ENCODE measurements around the gene VSIG8.
A peak's percentile ranks its signal among the peaks of the same experiment; 100 is the strongest.

DNA sequence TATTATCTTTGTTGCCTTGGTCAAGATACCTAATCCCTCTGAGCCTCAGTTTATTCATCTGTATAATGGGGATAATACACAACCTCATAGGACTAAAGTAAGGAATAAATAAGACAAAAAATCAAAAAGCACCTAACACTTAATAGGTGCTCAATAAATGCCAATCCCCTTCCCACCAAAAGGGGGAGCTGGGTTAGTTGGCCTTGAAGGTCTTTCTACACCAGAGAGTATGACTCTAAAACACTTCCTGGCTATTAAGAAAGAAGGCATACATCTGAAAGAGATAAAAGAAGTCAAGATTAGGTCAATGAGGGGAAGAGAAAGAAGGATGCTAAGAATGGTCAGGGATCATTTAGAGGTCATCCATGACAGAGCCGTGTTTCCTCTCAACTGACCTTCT is 11.1 kb downstream of the VSIG8 start:
- TF ChIP-seq MXI1 (IDR thresholded peaks at IDR 0.05; ENCODE audit: borderline replicate concordance, low read depth, low read length) (no peak), POLR2A (IDR thresholded peaks at IDR 0.05; ENCODE audit: low read depth, low read length) (no peak), MAZ (IDR thresholded peaks at IDR 0.05; ENCODE audit: borderline replicate concordance, low read depth, low read length) (no peak)
- TF ChIP-seq, protein P1, sequence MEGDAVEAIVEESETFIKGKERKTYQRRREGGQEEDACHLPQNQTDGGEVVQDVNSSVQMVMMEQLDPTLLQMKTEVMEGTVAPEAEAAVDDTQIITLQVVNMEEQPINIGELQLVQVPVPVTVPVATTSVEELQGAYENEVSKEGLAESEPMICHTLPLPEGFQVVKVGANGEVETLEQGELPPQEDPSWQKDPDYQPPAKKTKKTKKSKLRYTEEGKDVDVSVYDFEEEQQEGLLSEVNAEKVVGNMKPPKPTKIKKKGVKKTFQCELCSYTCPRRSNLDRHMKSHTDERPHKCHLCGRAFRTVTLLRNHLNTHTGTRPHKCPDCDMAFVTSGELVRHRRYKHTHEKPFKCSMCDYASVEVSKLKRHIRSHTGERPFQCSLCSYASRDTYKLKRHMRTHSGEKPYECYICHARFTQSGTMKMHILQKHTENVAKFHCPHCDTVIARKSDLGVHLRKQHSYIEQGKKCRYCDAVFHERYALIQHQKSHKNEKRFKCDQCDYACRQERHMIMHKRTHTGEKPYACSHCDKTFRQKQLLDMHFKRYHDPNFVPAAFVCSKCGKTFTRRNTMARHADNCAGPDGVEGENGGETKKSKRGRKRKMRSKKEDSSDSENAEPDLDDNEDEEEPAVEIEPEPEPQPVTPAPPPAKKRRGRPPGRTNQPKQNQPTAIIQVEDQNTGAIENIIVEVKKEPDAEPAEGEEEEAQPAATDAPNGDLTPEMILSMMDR (conservative IDR thresholded peaks at IDR 0.05; ENCODE audit: low read depth, low read length) = peak; percentile 16; the same call in 1 of the 2 replicates

All from IMR-90 (cell line).